HG02981 (cell line): ENCODE data around the gene ALKBH6.
"Not testable (repeated sequence)": the region's sequence is repeated elsewhere in the genome, so short reads cannot be mapped to it uniquely, and the experiment has no call there.

Experiments used
- ATAC-seq: cut with Tn5 transposase; IDR thresholded peaks from one replicate; pipeline ENCODE4 v1.9.1; 2021; ENCODE audit warnings: mild to moderate bottlenecking, moderate library complexity; ENCODE audit not compliant: unreplicated experiment

Gene ALKBH6

DNA sequence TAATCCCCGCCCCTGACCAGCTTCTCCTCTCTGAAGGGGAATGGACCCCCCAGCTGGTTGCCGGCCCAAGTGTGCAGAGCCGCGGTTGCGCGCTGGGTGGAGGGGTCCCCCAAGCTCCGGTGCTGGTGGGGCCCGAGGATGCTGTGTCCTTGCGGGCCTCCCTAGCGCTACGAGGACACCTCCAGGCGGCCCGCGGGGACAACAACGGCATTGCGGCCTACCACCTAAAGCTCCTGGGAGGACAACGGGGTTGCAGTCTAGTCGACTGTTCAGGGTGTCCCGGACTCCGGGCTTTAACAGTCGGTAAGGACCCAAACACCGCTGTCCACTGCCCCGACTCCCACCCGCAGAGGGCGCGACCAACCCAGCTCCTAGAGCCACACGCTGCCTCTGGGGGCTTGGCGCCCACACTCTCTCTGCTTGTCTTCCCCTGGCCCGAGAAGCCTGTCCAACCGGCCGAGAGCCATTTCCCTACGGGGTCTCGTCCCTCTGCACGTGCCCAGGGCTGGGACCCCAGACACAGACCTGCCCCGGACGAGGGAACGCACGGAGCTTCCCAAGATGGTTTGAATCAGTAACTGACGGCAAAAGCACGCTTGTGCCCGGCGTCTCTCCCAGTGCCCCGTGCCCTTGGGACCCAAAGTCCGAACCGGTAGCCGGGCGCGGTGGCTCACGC is 20.0 kb downstream of the ALKBH6 start:
- ATAC-seq, result no peak

DNA sequence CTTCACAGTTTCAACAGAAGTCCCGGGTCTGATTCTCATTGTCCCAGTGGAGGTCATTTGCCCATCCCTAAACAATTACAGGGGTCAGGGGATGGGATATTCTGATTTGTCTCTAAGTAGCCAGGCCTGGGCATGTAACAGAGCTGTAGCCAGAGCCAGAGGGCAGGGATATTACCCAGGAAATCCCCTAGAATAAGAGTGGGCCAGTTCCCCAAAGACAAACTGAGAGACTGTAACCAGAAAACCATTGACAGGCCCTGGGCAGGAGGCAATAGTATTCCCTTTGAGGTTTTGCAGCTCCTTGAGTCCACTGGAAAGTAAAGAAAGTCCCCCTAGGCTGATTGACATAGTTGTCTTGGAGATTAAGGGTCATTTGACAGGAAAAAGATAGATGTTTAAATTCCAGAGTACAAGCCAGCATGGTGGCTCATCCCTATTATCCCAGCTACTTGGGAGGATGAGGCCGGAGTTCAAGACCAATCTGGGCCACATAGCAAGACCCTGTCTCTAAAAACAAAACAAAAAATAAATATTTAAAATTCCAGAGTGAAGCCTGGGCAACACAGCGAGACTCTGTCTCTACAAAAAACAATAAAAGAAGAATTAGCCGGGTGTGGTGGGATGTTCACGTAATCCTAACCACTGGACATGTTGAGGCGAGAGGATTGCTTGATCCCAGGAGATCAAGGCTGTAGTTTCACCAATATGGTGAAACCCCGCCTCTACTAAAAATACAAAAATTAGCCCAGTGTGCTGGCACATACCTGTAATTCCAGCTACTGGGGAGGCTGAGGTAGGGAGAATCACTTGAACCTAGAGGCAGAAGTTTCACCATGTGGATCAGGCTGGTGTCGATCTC is 20.9 kb downstream of the ALKBH6 start:
- no peak for ATAC-seq

DNA sequence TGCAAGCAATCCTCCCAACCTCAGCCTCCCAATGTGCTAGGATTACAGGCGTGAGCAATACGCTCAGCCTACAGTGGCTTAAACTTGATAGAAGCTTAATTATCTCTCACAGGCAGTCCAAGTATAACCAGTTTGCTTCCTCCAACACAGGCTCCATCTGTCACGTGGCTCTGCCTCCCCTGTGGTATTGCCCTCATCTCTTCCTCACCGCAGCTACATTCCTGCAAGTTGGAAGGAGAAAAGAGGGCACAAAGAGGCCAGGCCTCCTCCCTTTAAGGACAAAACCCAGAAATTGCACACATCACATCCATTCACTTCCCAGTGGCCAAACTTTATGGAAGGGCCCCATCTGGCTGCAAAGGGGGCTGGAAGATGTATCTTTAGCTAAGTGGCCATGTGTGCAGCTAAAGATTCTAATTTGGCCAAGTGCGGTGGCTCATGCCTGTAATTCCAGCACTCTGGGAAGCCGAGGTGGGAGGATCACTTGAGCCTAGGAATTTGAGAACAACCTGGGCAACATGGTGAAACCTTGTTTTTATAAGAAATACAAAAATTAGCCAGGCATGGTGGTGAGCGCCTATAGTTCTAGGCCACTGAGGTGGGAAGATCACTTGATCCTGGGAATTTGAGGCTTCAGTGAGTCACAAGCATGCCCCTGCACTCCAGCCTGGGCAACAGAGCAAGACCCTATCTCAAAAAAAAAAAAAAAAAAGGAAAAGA is 22.1 kb downstream of the ALKBH6 start:
- no peak for ATAC-seq

DNA sequence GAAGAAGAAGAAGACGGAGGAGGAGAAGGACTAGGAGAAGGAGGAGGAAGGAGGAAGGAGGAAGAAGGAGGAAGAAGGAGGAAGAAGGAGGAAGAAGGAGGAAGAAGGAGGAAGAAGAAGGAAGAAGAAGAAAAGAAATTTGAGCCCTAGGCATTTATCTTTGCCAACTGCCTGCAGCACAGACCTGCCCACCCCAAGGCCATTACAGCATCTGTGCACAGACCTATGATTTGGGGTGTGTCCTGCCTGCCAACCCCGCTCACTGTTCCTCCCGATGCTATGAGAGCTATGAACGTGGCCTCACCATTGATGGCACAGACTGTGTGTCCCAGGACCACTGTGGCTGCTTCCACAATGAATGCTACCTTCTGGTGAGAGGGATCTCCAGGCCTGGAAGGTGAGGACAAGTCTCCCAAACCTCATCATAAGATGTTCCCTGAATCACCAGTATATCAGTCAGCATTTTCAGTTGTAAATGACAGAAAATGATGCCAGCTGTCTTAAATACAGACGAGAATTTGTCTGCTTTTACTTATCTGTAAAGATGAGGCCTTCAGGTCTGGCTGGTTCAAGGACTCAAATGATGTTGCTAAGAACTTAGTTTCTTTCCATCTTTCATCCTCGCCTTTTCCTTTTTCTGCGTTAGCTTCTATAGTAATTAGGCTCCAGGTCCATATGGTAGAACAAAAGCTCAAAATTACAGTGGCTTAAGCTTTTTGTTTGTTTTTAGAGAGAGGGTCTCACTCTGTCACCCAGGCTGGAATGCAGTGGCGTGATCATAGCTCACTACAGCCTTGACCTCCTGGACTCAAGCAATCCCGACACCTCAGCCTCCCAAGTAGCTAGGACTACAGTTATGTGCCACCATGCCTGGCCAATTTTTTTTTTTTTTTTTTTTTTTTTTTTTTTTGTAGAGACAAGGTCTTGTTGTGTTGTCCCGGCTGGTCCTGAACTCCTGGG is 23.0 kb downstream of the ALKBH6 start:
- ATAC-seq, result no peak

DNA sequence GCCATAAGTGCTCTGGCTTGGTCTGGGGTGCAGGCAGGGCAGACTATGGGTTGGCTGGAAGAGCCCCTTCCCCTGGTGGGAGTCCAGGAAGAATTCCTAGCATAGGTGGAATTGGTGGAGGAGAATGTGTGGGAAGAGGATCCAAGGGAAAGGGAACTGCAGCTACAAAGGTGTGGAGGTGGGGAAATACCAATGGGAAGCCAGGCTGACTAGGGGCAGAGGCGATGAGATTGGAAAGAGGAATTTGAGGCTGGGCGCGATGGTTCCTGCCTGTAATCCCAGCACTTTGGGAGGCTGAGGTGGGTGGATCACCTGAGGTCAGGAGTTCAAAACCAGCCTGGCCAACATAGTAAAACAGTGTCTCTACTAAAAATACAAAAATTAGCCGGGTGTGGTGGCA is 23.9 kb downstream of the ALKBH6 start:
- ATAC-seq, result no peak

DNA sequence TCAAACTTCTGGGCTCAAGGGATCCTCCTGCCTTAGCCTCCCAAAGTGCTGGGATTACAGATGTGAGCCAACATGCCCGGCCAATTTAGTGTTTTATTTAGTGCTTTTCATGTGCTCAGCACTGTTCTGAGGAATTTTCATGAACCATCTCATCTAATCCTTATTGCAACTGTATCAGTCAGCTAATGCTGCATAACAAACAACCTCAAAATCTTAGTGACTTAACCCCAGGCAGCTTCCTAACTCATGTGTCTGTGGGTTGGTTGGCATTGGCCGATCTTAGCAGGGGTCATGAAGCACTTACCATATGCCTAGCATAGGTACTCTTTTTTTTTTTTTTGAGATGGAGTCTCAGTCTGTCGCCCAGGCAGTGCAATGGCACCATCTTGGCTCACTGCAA is 25.2 kb downstream of the ALKBH6 start:
- ATAC-seq, result no peak

DNA sequence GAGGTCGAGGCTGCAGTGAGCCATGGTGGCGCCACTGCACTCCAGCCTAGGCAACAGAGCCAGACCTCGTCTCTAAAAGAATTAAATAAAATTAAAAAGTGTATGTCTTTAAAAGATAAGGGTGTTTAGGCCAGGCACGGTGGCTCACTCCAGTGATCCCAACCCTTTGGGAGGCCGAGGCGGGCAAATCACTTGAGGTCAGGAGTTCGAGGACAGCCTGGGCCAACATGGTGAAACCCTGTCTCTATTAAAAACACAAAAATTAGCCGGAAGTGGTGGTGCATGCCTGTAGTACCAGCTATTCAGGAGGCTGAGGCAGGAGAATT is 26.5 kb downstream of the ALKBH6 start:
- ATAC-seq, result no peak

DNA sequence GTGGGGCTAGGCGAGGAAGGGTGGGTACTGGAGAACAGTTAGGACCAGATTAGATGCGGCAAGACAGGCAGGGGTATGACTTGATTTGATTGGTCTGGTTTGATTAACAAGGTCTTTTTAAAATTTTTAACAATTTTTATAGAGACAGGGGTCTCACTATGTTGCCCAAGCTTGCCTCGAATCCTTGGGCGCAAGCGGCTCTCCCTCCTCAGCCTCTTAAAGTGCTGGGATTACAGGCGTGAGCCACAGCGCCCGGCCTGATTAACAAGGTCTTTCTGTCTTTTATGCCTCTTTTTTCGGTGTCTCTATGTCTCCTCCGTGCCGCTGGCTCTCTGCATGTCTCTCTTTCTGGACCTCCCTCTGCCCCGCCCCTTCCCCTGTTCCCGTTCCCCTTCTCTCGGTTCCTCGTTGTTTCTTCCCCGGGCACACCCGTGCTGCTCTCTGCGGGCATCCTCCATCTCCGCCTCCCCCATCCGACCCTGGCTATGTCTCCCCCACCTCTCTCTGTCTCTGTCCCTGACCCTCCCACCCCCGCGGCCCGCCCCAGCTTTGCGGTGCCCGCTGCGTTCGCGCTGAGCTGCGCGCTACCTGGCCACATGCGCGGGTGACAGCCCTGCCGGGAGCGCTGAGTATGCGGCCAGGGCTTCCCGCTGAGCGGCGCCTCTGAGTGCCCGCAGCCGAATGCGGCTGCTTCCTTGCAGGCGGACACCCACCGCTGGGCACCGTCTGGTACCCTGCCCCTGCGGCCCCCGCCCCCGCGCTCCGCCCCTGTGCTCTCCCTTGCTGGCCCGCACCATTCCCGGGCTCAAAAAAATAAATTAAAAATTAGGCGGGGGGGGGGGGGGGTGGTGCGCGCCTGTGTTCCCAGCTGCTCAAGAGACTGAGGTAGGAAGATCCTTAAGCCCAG is 27.1 kb downstream of the ALKBH6 start:
- no peak for ATAC-seq

DNA sequence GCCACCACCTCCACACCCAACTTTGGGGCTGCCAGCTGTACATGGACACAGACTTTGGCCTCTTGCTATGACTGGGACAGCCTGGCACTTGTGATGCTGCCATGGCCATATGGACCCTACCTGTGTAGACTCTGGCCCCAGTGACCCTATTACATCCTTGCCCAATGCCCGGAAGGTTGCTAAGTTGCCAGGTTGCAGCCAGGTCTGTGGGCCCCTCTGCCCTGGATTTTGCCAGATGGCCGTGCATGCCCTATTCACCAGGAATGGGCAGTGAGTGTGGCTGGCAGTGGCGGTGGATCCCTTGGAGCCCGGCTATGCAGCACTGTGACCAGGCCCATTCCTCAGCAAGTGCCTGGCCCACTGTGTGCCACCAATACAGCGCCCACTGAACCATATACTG is 27.9 kb downstream of the ALKBH6 start:
- ATAC-seq, result no peak

DNA sequence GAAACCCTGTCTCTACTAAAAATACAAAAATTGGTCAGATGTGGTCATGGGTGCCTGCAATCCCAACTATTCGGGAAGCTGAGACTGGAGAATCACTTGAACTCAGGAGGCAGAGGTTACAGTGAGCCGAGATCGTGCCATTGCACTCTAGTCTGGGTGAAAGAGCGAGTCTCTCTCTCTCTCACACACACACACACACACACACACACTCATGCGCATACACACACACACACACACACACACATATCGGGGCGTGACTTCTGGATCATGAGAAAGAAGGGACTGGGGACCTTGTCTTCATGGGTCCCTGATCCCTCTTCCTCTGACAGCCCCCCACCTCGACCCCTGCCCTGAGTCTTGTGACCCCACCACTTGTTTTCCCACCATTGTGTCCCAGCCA is 30.8 kb downstream of the ALKBH6 start:
- ATAC-seq, result no peak

DNA sequence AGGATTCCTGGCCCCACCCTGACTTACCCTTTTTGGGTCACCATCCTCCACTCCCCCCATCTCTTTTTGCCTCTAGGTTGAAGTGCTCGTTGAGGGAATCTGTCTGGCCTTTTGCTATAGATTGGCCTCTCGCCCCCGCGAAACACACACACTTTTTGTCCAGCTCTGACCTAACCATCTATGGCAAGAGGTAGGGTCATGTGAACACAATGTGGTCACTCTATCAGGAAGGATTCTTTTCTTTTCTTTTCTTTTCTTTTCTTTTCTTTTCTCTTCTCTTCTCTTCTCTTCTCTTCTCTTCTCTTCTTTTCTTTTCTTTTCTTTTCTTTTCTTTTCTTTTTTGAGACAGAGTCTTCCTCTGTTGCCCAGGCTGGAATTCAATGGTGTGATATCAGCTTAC is 33.0 kb downstream of the ALKBH6 start:
- not testable (repeated sequence) for ATAC-seq

DNA sequence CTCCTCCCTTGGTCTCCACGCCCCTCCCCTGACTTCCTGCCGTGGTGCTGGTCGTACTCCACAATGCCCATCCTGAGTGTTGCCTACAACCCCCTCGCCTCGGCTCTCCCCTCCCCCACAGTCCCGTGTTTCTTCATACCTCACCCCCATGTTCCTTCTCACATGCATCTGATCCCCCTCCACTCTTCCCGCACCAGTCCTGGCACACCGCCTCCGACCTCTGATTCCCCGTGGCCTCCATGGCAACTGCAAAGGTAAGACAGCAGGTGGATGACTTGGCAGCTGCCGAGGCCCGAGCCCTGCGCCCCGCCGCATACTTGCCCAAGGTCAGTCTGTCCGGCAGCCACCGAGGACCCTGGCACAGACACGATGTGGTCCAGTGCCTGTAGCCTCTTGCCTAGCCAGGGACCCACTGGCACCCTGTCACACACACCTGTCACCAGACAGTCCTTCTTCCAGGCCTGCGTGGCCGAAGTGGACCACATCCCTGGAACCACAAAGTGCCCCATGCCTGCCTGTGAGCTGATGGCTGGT is 35.1 kb downstream of the ALKBH6 start:
- no peak for ATAC-seq

DNA sequence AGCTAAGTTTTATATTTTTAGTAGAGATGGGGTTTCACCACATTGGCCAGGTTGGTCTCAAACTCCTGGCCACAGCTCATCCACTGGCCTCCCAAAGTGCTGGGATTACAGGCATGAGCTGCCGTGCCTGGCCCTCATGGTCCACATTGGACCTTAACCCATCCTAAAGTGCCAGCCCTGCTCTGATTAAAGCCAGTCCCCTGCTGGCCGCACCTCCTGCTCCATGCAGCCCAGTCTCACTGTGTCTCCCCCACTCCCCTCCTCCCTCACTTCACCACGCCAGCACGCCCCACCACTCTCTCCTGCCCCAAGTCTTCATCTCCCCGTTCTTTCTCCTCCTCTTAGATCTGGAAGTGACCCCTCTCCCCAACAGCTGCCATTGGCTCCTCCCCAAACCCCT is 35.7 kb downstream of the ALKBH6 start:
- ATAC-seq, result no peak

DNA sequence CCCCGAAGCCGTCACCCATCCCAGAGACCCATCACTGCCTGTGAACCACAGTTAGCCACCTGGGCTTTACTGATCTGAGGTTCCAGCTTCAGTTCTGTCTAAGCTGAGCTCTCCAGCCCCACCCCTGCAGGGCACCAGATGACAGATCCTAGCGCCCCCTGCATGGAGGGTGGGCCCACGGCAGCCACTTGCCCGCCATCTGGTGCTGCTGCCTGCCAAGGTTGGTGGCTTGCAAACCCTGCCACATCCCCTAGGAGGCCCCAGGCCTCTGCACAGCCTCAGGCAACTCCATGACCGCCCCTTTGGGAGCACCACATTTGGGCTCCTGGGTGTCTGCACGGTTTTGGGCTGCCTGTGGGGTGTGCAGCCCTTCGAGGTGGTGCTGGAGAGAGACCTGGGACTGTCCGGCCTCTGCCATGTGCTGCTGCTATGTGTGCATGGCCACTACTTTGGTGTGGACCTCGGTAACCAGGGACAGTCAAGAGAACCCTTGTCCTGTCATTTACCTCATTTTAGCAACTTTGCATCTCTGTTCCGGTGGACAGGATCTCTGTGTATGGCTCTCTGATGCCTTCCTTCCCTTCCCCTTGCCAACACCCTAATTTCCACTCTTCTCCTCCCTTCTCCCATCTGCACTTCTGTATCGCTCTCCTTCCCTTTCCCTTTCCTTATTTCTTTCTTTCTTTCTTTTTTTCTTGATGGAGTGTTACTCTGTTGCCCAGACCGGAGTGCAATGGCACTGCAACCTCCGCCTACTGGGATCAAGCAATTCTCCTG is 36.4 kb downstream of the ALKBH6 start:
- no peak for ATAC-seq

DNA sequence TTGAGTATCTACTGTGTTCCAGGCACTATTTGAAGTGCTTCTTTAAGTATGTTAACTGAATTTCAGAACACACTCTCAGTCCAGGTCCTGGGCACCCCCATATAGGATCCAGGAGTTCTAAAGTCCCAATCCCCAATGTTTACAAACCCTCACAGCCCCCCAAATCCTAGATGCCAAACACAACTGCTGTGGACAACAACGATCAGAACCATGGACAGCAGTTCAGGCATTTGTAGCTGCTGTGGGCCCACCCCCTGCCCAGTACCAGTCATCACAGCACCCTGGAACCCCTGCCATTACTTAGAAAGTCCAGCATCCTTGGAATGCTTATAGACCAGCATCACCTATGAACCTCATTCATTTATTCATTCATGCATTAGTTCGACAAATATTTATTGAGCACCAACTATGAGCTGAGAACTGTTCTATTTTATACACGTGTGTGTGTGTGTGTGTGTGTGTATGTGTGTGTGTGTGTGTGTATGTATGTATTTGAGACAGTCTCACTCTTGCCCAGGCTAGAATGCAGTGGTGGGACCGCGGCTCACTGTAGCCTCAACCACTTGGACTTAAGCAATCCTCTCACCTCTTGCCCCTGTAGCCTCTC is 38.3 kb downstream of the ALKBH6 start:
- no peak for ATAC-seq

DNA sequence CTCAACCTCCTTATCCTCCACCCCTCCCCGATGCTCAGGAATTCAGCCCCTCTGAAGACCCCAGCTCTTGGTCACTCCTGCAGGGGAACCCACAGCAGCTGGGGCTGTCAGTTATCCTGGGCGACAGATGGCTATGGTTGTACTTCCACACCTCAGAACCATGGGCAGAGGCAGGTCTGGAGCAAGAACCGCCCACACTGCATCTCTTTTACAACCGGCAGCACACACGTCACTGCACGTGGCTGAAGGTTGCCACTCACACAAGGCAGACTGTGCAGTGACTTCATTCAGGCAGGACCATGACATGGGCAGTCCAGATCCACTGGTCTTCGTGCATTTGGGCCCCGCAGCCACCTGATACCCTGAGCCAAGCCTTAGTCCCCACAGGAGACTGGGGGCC is 40.5 kb downstream of the ALKBH6 start:
- no peak for ATAC-seq

DNA sequence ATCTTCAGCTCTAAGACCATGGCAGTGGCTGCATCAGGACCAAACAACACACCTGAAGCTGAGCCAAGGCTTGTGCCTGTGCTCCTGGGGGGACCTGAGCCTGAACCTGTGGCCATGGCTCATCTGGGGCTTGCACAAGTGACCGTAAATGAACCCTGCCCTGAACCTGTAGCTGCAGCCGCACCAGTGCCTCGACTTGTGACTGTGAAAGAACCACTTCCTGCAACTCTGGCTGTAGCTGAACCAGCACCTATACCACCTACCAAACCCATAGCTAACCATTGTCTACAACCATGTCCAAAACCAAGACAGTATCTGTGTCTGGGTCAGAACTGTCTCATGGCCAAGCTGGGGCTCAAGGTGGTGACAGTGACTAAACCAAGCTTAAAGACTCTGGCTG is 47.2 kb downstream of the ALKBH6 start:
- no peak for ATAC-seq

DNA sequence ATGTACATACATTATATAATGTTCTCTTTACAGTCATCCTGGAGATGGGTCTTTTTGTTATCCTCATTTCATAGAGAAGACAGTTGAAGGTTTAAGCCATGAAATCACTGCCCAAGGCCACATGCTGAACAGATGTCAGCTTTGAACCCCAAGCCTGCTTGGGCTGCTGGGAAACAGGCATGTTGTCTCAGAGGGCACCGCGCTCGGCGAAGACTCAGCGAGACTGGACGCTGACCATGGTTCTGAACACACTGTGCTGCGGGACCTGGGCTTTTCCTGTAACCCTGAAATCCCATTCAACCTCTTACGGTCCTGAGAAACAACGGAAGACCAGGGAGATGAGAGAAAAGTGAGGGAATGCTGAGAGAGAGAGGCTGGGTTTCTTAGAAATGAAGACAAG is 50.5 kb downstream of the ALKBH6 start:
- no peak for ATAC-seq
